HG02852 (cell line): Measurements from ENCODE around the gene SV2B.
A peak's percentile ranks its signal among the peaks of the same experiment; 100 is the strongest.

Source experiments
- ATAC-seq: cut with Tn5 transposase; IDR thresholded peaks from one replicate; pipeline ENCODE4 v1.9.1; 2021; ENCODE audit warnings: mild to moderate bottlenecking, moderate library complexity; ENCODE audit not compliant: unreplicated experiment

The SV2B gene

GRCh38 chr15:91135201-91136130 lies 35.4 kb downstream of the SV2B start:
- peak; percentile 89 for ATAC-seq

GRCh38 chr15:91136386-91136923 lies 36.4 kb downstream of the SV2B start:
- ATAC-seq, result no peak

GRCh38 chr15:91140601-91141000 lies 40.5 kb downstream of the SV2B start:
- no peak for ATAC-seq

GRCh38 chr15:91141097-91141496 lies 41.0 kb downstream of the SV2B start:
- ATAC-seq, result no peak

- ATAC-seq, result no peak
These were observed 42.2 kb downstream of the SV2B start for GRCh38 chr15:91142106-91142744.

- ATAC-seq, result no peak
These were observed 42.9 kb downstream of the SV2B start for GRCh38 chr15:91142946-91143345.

GRCh38 chr15:91146728-91147127 lies 46.7 kb downstream of the SV2B start:
- ATAC-seq, result no peak

GRCh38 chr15:91148243-91148642 lies 48.2 kb downstream of the SV2B start:
- no peak for ATAC-seq

GRCh38 chr15:91150502-91151160 lies 50.6 kb downstream of the SV2B start:
- no peak for ATAC-seq

GRCh38 chr15:91151781-91152563 lies 51.9 kb downstream of the SV2B start:
- ATAC-seq, result no peak

- ATAC-seq, result no peak
These were observed 53.0 kb downstream of the SV2B start for GRCh38 chr15:91152896-91153581.

- ATAC-seq, result no peak
These were observed 53.9 kb downstream of the SV2B start for GRCh38 chr15:91153954-91154353.

- no peak for ATAC-seq
These were observed 56.2 kb downstream of the SV2B start for GRCh38 chr15:91156175-91156726.

GRCh38 chr15:91158415-91159394 lies 58.6 kb downstream of the SV2B start:
- ATAC-seq, result no peak

GRCh38 chr15:91165850-91166249 lies 65.8 kb downstream of the SV2B start:
- no peak for ATAC-seq

- no peak for ATAC-seq
These were observed 68.4 kb downstream of the SV2B start for GRCh38 chr15:91168457-91168856.

GRCh38 chr15:91171334-91171733 lies 71.3 kb downstream of the SV2B start:
- no peak for ATAC-seq

- no peak for ATAC-seq
These were observed 82.0 kb downstream of the SV2B start for GRCh38 chr15:91182101-91182500.

GRCh38 chr15:91183596-91183995 lies 83.5 kb downstream of the SV2B start:
- no peak for ATAC-seq
